ENCODE data around the gene NOS3.
A peak's percentile ranks its signal among the peaks of the same experiment; 100 is the strongest.
"Not testable (repeated sequence)": the region's sequence is repeated elsewhere in the genome, so short reads cannot be mapped to it uniquely, and the experiment has no call there.

NOS3 gene

GRCh38 chr7:151038951-151039849 is 48.4 kb downstream of the NOS3 start:
- no peak for DNase-seq (ENCODE audit: low spot score)

- no peak for DNase-seq (ENCODE audit: low spot score)
Observed at GRCh38 chr7:151039850-151040548, 49.2 kb downstream of the NOS3 start.

GRCh38 chr7:151040616-151041375 is 50.0 kb downstream of the NOS3 start:
- DNase-seq (ENCODE audit: low spot score): no peak

- DNase-seq (ENCODE audit: low spot score): not testable (repeated sequence)
Observed at GRCh38 chr7:151043449-151043848, 52.6 kb downstream of the NOS3 start.

GRCh38 chr7:151043959-151044358 is 53.1 kb downstream of the NOS3 start:
- DNase-seq (ENCODE audit: low spot score): no peak

- DNase-seq (ENCODE audit: low spot score): no peak
Observed at GRCh38 chr7:151045262-151045661, 54.4 kb downstream of the NOS3 start.

- DNase-seq (ENCODE audit: low spot score): no peak
Observed at GRCh38 chr7:151045967-151046366, 55.1 kb downstream of the NOS3 start.

GRCh38 chr7:151046603-151047573 is 56.1 kb downstream of the NOS3 start:
- DNase-seq (ENCODE audit: low spot score): no peak

- no peak for DNase-seq (ENCODE audit: low spot score)
Observed at GRCh38 chr7:151047976-151048815, 57.4 kb downstream of the NOS3 start, which contains the start of gene ASIC3. Gene ASIC3 (plus strand): TSS chr7:151048531. CDS start chr7:151048886, 355 bp downstream.

- DNase-seq (ENCODE audit: low spot score): no peak
Observed at GRCh38 chr7:151048911-151049463, 58.2 kb downstream of the NOS3 start.

GRCh38 chr7:151051108-151051507 is 60.3 kb downstream of the NOS3 start:
- peak; percentile 82 for DNase-seq (ENCODE audit: low spot score)

- no peak for DNase-seq (ENCODE audit: low spot score)
Observed at GRCh38 chr7:151053096-151053495, 62.3 kb downstream of the NOS3 start.

- no peak for DNase-seq (ENCODE audit: low spot score)
Observed at GRCh38 chr7:151053751-151054150, 62.9 kb downstream of the NOS3 start.

GRCh38 chr7:151056283-151056665 is 65.5 kb downstream of the NOS3 start:
- DNase-seq (ENCODE audit: low spot score): no peak

GRCh38 chr7:151056666-151057505 is 66.1 kb downstream of the NOS3 start:
- no peak for DNase-seq (ENCODE audit: low spot score)

GRCh38 chr7:151057506-151057988 is 66.7 kb downstream of the NOS3 start, which contains the start of gene CDK5:
Gene CDK5 (minus strand): TSS chr7:151057897. CDS start chr7:151057848, 49 bp downstream.
- no peak for DNase-seq (ENCODE audit: low spot score)

- peak; percentile 99 for DNase-seq (ENCODE audit: low spot score)
Observed at GRCh38 chr7:151057989-151058780, 67.4 kb downstream of the NOS3 start.

Measured in left forelimb (tissue), 1 donor.